NCI-H187 treated with DMSO at 0.1 percent for 48 hours (cell line): ENCODE data around the gene KIR2DL3.
"Not testable (repeated sequence)": the region's sequence is repeated elsewhere in the genome, so short reads cannot be mapped to it uniquely, and the experiment has no call there.

Experiments used
- DNase-seq: peaks from one replicate; lab custom pipeline; 2025; lab: John Stamatoyannopoulos, UW

The KIR2DL3 gene

GRCh38 chr19:54738306-54738705 is at the start of gene KIR2DL3:
TSS of gene KIR2DL3 (plus strand) at chr19:54738513. CDS start at chr19:54738546, 33 bp downstream.
- DNase-seq, result not testable (repeated sequence)

GRCh38 chr19:54691582-54692297 is 46.6 kb upstream of the KIR2DL3 start:
- DNase-seq, result no peak

GRCh38 chr19:54692298-54692615 is 46.1 kb upstream of the KIR2DL3 start:
- DNase-seq, result no peak

GRCh38 chr19:54694648-54695047 is 43.7 kb upstream of the KIR2DL3 start:
- DNase-seq, result no peak

- no peak for DNase-seq
Observed at GRCh38 chr19:54696117-54696548, 42.2 kb upstream of the KIR2DL3 start.

- DNase-seq, result no peak
Observed at GRCh38 chr19:54696766-54697165, 41.5 kb upstream of the KIR2DL3 start.

- not testable (repeated sequence) for DNase-seq
Observed at GRCh38 chr19:54697716-54698115, 40.6 kb upstream of the KIR2DL3 start.

GRCh38 chr19:54704928-54705327 is 33.4 kb upstream of the KIR2DL3 start:
- no peak for DNase-seq

GRCh38 chr19:54707962-54708361 is 30.4 kb upstream of the KIR2DL3 start:
- DNase-seq, result no peak

GRCh38 chr19:54708781-54709180 is 29.5 kb upstream of the KIR2DL3 start:
- DNase-seq, result peak; percentile 15

GRCh38 chr19:54709212-54709948 is 28.9 kb upstream of the KIR2DL3 start:
- DNase-seq, result no peak

GRCh38 chr19:54709956-54710355 is 28.4 kb upstream of the KIR2DL3 start:
- DNase-seq, result not testable (repeated sequence)

- DNase-seq, result no peak
Observed at GRCh38 chr19:54724142-54724541, 14.2 kb upstream of the KIR2DL3 start, which contains the start of gene KIR3DL3. TSS of gene KIR3DL3 (plus strand) at chr19:54724442. CDS start at chr19:54724497, 55 bp downstream.

- no peak for DNase-seq
Observed at GRCh38 chr19:54724644-54725043, 13.7 kb upstream of the KIR2DL3 start.

- no peak for DNase-seq
Observed at GRCh38 chr19:54725321-54725720, 13.0 kb upstream of the KIR2DL3 start.

GRCh38 chr19:54727562-54727961 is 10.8 kb upstream of the KIR2DL3 start:
- no peak for DNase-seq

- DNase-seq, result no peak
Observed at GRCh38 chr19:54728167-54728566, 10.1 kb upstream of the KIR2DL3 start.

- no peak for DNase-seq
Observed at GRCh38 chr19:54729416-54730188, 8.7 kb upstream of the KIR2DL3 start.

- no peak for DNase-seq
Observed at GRCh38 chr19:54731191-54731590, 7.1 kb upstream of the KIR2DL3 start.

- DNase-seq, result no peak
Observed at GRCh38 chr19:54738715-54739114, 402 bp downstream of the KIR2DL3 start.

GRCh38 chr19:54739587-54740497 is 1.5 kb downstream of the KIR2DL3 start:
- DNase-seq, result no peak

- DNase-seq, result not testable (repeated sequence)
Observed at GRCh38 chr19:54741950-54742349, 3.6 kb downstream of the KIR2DL3 start.
